GM23338 (cell line): ENCODE data around the gene SGK1. TPM values are rescaled to one million over a fixed set of nuclear protein-coding genes. Genes with fewer than 3 reads are reported as not detected.

Experiments
- ATAC-seq: fragments of 200-7000 bp; cut with Tn5 transposase; 3 replicates; pipeline ENCODE4 v1.9.1; 2020
- DNase-seq: peaks from one replicate; pipeline ENCODE4 v3.0.0-alpha.2; 2015; ENCODE audit warnings: low spot score
- H2AFZ ChIP-seq: fragments of 200-600 bp; sonication (generic); 2 replicates; pipeline ENCODE4 v1.8.0; 2016; ENCODE audit warnings: antibody characterized with exemption, mild to moderate bottlenecking, moderate library complexity
- H3F3A ChIP-seq: fragments of 200-600 bp; sonication (generic); replicated peaks from 2 replicates; pipeline ENCODE4 v1.8.0; 2017; ENCODE audit warnings: antibody characterized with exemption, mixed run types, low read depth
- H3K27ac ChIP-seq: fragments of 200-600 bp; sonication (generic); 2 replicates; pipeline ENCODE4 v1.6.1; 2016; ENCODE audit warnings: low read depth
- H3K27me3 ChIP-seq: fragments of 200-600 bp; sonication (generic); 2 replicates; pipeline ENCODE4 v1.8.0; 2016; ENCODE audit warnings: mild to moderate bottlenecking, mixed run types, moderate library complexity; ENCODE audit not compliant: insufficient read depth
- H3K36me3 ChIP-seq: fragments of 200-600 bp; sonication (generic); 2 replicates; pipeline ENCODE4 v1.8.0; 2016; ENCODE audit warnings: mild to moderate bottlenecking; ENCODE audit not compliant: insufficient read depth
- H3K4me1 ChIP-seq: fragments of 200-600 bp; sonication (generic); 2 replicates; pipeline ENCODE4 v1.8.0; 2016; ENCODE audit warnings: mild to moderate bottlenecking, moderate library complexity; ENCODE audit not compliant: insufficient read depth
- H3K4me2 ChIP-seq: fragments of 200-600 bp; sonication (generic); 2 replicates; pipeline ENCODE4 v1.7.1; 2017; ENCODE audit warnings: mixed run types
- H3K4me3 ChIP-seq: fragments of 200-600 bp; sonication (generic); 2 replicates; pipeline ENCODE4 v1.6.1; 2016; ENCODE audit warnings: mixed run types
- H3K79me2 ChIP-seq: fragments of 200-600 bp; sonication (generic); replicated peaks from 2 replicates; pipeline ENCODE4 v1.8.0; 2017; ENCODE audit warnings: mild to moderate bottlenecking; ENCODE audit not compliant: insufficient read depth
- H3K9me2 ChIP-seq: fragments of 200-600 bp; sonication (generic); 2 replicates; pipeline ENCODE4 v1.8.0; 2017; ENCODE audit not compliant: insufficient read depth
- H4K20me1 ChIP-seq: fragments of 200-600 bp; sonication (generic); replicated peaks from 2 replicates; pipeline ENCODE4 v1.8.0; 2017; ENCODE audit warnings: mild to moderate bottlenecking; ENCODE audit not compliant: insufficient read depth
- H3K27ac Mint-ChIP-seq: 2 replicates; pipeline ENCODE4 v1.8.0; 2020; ENCODE audit warnings: inconsistent platforms, mild to moderate bottlenecking, moderate library complexity, mixed read lengths
- H3K27me3 Mint-ChIP-seq: 3 replicates; pipeline ENCODE4 v1.8.0; 2022; ENCODE audit warnings: low read depth, mild to moderate bottlenecking, moderate library complexity, mixed read lengths, inconsistent platforms; ENCODE audit not compliant: insufficient read depth, poor library complexity
- H3K36me3 Mint-ChIP-seq: 3 replicates; pipeline ENCODE4 v1.8.0; 2021; ENCODE audit warnings: low read depth, mild to moderate bottlenecking, inconsistent platforms, moderate library complexity, mixed read lengths
- H3K4me1 Mint-ChIP-seq: 3 replicates; pipeline ENCODE4 v1.8.0; 2020; ENCODE audit warnings: mild to moderate bottlenecking, inconsistent platforms, mixed read lengths
- H3K4me3 Mint-ChIP-seq: 3 replicates; pipeline ENCODE4 v1.8.0; 2021; ENCODE audit warnings: moderate library complexity, mild to moderate bottlenecking, inconsistent platforms, mixed read lengths
- H3K9me3 Mint-ChIP-seq: 3 replicates; pipeline ENCODE4 v1.8.0; 2020; ENCODE audit warnings: moderate library complexity, mild to moderate bottlenecking, inconsistent platforms, mixed read lengths
- CREB1 ChIP-seq: fragments of 250-450 bp; sonication (Bioruptor Pico); IDR thresholded peaks from 2 replicates; pipeline ENCODE4 v1.5.0; 2020; ENCODE audit warnings: low read depth, mild to moderate bottlenecking, moderate library complexity
- EZH2 ChIP-seq: fragments of 200-600 bp; sonication (generic); IDR thresholded peaks from one replicate; pipeline ENCODE4 v1.8.0; 2017; ENCODE audit warnings: antibody characterized with exemption, mild to moderate bottlenecking, low read depth; ENCODE audit not compliant: unreplicated experiment
- EZH2phosphoT487 ChIP-seq: fragments of 200-600 bp; sonication (generic); IDR thresholded peaks from one replicate; pipeline ENCODE4 v1.8.1; 2018; ENCODE audit warnings: antibody characterized with exemption; ENCODE audit not compliant: unreplicated experiment
- JUNB ChIP-seq: IDR thresholded peaks from one replicate; pipeline ENCODE4 v1.6.1; 2016; ENCODE audit warnings: antibody characterized with exemption; ENCODE audit not compliant: unreplicated experiment
- NANOG ChIP-seq: IDR thresholded peaks from 2 replicates; pipeline ENCODE4 v1.6.1; 2016; ENCODE audit warnings: antibody characterized with exemption, borderline replicate concordance
- POLR2AphosphoS5 ChIP-seq: IDR thresholded peaks from 2 replicates; pipeline ENCODE4 v1.6.1; 2016; ENCODE audit warnings: antibody characterized with exemption, low read depth
- STAT1 ChIP-seq: IDR thresholded peaks from one replicate; pipeline ENCODE4 v1.6.1; 2016; ENCODE audit warnings: antibody characterized with exemption; ENCODE audit not compliant: unreplicated experiment
- ZNF114 ChIP-seq: fragments of 250-450 bp; sonication (Bioruptor Pico); IDR thresholded peaks from 2 replicates; pipeline ENCODE4 v1.5.0; 2020; ENCODE audit warnings: mild to moderate bottlenecking, moderate library complexity
- ZNF331 ChIP-seq: fragments of 250-450 bp; sonication (Bioruptor Pico); IDR thresholded peaks from 2 replicates; pipeline ENCODE4 v1.5.0; 2020; ENCODE audit warnings: low read depth, mild to moderate bottlenecking, moderate library complexity
- polyA plus RNA-seq: library from polyadenylated mRNA; unstranded; fragments of >200 nt; fragmentation: Nextera tagmentation; extraction: Ambion mirVana; gene quantifications from 2 replicates; pipeline ENCODE4 v1.2.1, GENCODE V29; 2016
- total RNA-seq: library from RNA; depleted of rRNA; stranded (reverse); fragments of >200 nt; shearing (Covaris generic); gene quantifications from 2 replicates; pipeline ENCODE4 v1.2.3, GENCODE V29; 2014
- TF ChIP-seq, protein P1 (sequence below): fragments of 250-450 bp; sonication (Bioruptor Pico); IDR thresholded peaks from 2 replicates; pipeline ENCODE4 v1.5.0; 2020; ENCODE audit warnings: mild to moderate bottlenecking, moderate library complexity
- TF ChIP-seq, protein P2 (sequence below), 2 experiments: fragments of 200-600 bp in 1 of 2; sonication (generic) in 1 of 2; conservative IDR thresholded peaks; 2 replicates each; pipeline versions ENCODE4 v1.5.1 to v1.6.1; 2016 to 2017; ENCODE audit warnings: antibody characterized with exemption in 2 of 2, low read depth in 2 of 2, mild to moderate bottlenecking in 2 of 2, moderate library complexity in 1 of 2
- TF ChIP-seq, protein P3 (sequence below): IDR thresholded peaks from one replicate; pipeline ENCODE4 v1.6.1; 2018; ENCODE audit warnings: antibody characterized with exemption; ENCODE audit not compliant: unreplicated experiment
- TF ChIP-seq, protein P4 (sequence below): IDR thresholded peaks from 2 replicates; pipeline ENCODE4 v1.6.1; 2016; ENCODE audit warnings: antibody characterized with exemption

The SGK1 gene
- total and polyA plus RNA-seq, 2 experiments from 2014 or later: 16.3 to 37.2 TPM

DNA sequence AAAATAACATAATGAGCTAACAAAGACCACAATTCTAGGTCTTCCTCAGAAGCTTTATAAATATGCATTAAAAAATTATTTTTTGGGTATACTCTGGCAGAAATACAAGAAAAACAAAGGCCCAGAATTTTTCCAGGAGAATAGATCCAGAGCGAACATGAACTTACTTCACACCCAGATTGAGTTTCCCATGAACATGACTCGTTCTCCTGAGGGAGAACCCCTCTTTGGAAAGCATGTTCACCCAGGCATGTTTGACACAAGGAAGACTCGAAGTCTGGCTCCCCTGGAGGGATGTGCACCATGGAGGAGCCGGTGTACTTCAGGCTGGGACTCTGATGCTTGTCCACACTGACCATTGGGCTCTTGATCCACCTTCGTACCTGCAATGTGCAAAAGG is 56.1 kb downstream of the SGK1 start:
- H3K79me2 ChIP-seq: no peaks in the 10 kb centered on the region
- H3K9me2 ChIP-seq: no peaks in the 10 kb centered on the region
- H3K27ac ChIP-seq: no peak overlapping the region
- no peaks in the 10 kb centered on the region for H3K27me3 ChIP-seq
- no peak overlapping the region for H3K4me2 ChIP-seq
- H3K36me3 ChIP-seq: no peaks in the 10 kb centered on the region
- no peaks in the 10 kb centered on the region for H4K20me1 ChIP-seq
- H3F3A ChIP-seq: no peaks in the 10 kb centered on the region
- no peaks in the 10 kb centered on the region for H3K36me3 Mint-ChIP-seq
- H2AFZ ChIP-seq: no peak overlapping the region
- no peaks in the 10 kb centered on the region for H3K4me1 Mint-ChIP-seq
- H3K27me3 Mint-ChIP-seq: peaks cover 2% of the 10 kb centered on the region
- ATAC-seq: no peak
- H3K27ac Mint-ChIP-seq: no peak overlapping the region
- no peaks in the 10 kb centered on the region for H3K9me3 Mint-ChIP-seq
- H3K4me1 ChIP-seq: no peaks in the 10 kb centered on the region
- no peak for DNase-seq
- no peak overlapping the region for H3K4me3 Mint-ChIP-seq
- no peak overlapping the region for H3K4me3 ChIP-seq
- TF ChIP-seq STAT1: no peak
- no peak for TF ChIP-seq ZNF114
- no peak for TF ChIP-seq JUNB
- TF ChIP-seq, protein P1, sequence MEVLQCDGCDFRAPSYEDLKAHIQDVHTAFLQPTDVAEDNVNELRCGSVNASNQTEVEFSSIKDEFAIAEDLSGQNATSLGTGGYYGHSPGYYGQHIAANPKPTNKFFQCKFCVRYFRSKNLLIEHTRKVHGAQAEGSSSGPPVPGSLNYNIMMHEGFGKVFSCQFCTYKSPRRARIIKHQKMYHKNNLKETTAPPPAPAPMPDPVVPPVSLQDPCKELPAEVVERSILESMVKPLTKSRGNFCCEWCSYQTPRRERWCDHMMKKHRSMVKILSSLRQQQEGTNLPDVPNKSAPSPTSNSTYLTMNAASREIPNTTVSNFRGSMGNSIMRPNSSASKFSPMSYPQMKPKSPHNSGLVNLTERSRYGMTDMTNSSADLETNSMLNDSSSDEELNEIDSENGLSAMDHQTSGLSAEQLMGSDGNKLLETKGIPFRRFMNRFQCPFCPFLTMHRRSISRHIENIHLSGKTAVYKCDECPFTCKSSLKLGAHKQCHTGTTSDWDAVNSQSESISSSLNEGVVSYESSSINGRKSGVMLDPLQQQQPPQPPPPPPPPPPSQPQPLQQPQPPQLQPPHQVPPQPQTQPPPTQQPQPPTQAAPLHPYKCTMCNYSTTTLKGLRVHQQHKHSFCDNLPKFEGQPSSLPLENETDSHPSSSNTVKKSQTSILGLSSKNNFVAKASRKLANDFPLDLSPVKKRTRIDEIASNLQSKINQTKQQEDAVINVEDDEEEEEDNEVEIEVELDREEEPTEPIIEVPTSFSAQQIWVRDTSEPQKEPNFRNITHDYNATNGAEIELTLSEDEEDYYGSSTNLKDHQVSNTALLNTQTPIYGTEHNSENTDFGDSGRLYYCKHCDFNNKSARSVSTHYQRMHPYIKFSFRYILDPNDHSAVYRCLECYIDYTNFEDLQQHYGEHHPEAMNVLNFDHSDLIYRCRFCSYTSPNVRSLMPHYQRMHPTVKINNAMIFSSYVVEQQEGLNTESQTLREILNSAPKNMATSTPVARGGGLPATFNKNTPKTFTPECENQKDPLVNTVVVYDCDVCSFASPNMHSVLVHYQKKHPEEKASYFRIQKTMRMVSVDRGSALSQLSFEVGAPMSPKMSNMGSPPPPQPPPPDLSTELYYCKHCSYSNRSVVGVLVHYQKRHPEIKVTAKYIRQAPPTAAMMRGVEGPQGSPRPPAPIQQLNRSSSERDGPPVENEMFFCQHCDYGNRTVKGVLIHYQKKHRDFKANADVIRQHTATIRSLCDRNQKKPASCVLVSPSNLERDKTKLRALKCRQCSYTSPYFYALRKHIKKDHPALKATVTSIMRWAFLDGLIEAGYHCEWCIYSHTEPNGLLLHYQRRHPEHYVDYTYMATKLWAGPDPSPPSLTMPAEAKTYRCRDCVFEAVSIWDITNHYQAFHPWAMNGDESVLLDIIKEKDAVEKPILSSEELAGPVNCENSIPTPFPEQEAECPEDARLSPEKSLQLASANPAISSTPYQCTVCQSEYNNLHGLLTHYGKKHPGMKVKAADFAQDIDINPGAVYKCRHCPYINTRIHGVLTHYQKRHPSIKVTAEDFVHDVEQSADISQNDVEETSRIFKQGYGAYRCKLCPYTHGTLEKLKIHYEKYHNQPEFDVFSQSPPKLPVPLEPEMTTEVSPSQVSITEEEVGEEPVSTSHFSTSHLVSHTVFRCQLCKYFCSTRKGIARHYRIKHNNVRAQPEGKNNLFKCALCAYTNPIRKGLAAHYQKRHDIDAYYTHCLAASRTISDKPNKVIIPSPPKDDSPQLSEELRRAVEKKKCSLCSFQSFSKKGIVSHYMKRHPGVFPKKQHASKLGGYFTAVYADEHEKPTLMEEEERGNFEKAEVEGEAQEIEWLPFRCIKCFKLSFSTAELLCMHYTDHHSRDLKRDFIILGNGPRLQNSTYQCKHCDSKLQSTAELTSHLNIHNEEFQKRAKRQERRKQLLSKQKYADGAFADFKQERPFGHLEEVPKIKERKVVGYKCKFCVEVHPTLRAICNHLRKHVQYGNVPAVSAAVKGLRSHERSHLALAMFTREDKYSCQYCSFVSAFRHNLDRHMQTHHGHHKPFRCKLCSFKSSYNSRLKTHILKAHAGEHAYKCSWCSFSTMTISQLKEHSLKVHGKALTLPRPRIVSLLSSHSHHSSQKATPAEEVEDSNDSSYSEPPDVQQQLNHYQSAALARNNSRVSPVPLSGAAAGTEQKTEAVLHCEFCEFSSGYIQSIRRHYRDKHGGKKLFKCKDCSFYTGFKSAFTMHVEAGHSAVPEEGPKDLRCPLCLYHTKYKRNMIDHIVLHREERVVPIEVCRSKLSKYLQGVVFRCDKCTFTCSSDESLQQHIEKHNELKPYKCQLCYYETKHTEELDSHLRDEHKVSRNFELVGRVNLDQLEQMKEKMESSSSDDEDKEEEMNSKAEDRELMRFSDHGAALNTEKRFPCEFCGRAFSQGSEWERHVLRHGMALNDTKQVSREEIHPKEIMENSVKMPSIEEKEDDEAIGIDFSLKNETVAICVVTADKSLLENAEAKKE (CRISPR knock-in tag): no peak
- no peak for TF ChIP-seq NANOG
- TF ChIP-seq EZH2phosphoT487: no peak
- TF ChIP-seq, protein P2, sequence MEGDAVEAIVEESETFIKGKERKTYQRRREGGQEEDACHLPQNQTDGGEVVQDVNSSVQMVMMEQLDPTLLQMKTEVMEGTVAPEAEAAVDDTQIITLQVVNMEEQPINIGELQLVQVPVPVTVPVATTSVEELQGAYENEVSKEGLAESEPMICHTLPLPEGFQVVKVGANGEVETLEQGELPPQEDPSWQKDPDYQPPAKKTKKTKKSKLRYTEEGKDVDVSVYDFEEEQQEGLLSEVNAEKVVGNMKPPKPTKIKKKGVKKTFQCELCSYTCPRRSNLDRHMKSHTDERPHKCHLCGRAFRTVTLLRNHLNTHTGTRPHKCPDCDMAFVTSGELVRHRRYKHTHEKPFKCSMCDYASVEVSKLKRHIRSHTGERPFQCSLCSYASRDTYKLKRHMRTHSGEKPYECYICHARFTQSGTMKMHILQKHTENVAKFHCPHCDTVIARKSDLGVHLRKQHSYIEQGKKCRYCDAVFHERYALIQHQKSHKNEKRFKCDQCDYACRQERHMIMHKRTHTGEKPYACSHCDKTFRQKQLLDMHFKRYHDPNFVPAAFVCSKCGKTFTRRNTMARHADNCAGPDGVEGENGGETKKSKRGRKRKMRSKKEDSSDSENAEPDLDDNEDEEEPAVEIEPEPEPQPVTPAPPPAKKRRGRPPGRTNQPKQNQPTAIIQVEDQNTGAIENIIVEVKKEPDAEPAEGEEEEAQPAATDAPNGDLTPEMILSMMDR (conservative IDR thresholded peaks at IDR 0.05; ENCODE audit: low read depth in 2 of 2): no peak
- TF ChIP-seq EZH2: no peak
- TF ChIP-seq POLR2AphosphoS5: no peak
- TF ChIP-seq, protein P3, sequence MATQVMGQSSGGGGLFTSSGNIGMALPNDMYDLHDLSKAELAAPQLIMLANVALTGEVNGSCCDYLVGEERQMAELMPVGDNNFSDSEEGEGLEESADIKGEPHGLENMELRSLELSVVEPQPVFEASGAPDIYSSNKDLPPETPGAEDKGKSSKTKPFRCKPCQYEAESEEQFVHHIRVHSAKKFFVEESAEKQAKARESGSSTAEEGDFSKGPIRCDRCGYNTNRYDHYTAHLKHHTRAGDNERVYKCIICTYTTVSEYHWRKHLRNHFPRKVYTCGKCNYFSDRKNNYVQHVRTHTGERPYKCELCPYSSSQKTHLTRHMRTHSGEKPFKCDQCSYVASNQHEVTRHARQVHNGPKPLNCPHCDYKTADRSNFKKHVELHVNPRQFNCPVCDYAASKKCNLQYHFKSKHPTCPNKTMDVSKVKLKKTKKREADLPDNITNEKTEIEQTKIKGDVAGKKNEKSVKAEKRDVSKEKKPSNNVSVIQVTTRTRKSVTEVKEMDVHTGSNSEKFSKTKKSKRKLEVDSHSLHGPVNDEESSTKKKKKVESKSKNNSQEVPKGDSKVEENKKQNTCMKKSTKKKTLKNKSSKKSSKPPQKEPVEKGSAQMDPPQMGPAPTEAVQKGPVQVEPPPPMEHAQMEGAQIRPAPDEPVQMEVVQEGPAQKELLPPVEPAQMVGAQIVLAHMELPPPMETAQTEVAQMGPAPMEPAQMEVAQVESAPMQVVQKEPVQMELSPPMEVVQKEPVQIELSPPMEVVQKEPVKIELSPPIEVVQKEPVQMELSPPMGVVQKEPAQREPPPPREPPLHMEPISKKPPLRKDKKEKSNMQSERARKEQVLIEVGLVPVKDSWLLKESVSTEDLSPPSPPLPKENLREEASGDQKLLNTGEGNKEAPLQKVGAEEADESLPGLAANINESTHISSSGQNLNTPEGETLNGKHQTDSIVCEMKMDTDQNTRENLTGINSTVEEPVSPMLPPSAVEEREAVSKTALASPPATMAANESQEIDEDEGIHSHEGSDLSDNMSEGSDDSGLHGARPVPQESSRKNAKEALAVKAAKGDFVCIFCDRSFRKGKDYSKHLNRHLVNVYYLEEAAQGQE: no peak
- TF ChIP-seq, protein P4, sequence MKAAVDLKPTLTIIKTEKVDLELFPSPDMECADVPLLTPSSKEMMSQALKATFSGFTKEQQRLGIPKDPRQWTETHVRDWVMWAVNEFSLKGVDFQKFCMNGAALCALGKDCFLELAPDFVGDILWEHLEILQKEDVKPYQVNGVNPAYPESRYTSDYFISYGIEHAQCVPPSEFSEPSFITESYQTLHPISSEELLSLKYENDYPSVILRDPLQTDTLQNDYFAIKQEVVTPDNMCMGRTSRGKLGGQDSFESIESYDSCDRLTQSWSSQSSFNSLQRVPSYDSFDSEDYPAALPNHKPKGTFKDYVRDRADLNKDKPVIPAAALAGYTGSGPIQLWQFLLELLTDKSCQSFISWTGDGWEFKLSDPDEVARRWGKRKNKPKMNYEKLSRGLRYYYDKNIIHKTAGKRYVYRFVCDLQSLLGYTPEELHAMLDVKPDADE: no peak
- no peak for TF ChIP-seq ZNF331 (CRISPR knock-in tag)
- TF ChIP-seq CREB1 (CRISPR knock-in tag): no peak
